Limb (tissue), 2 donors: ENCODE data around the gene CAPS.
A peak's percentile ranks its signal among the peaks of the same experiment; 100 is the strongest.

ENCODE experiments used
- DNase-seq, 2 donors: peaks; one replicate each; pipeline ENCODE4 v3.0.0-alpha.2; 2016; ENCODE audit errors: extremely low spot score in 2 of 2

The CAPS gene

DNA sequence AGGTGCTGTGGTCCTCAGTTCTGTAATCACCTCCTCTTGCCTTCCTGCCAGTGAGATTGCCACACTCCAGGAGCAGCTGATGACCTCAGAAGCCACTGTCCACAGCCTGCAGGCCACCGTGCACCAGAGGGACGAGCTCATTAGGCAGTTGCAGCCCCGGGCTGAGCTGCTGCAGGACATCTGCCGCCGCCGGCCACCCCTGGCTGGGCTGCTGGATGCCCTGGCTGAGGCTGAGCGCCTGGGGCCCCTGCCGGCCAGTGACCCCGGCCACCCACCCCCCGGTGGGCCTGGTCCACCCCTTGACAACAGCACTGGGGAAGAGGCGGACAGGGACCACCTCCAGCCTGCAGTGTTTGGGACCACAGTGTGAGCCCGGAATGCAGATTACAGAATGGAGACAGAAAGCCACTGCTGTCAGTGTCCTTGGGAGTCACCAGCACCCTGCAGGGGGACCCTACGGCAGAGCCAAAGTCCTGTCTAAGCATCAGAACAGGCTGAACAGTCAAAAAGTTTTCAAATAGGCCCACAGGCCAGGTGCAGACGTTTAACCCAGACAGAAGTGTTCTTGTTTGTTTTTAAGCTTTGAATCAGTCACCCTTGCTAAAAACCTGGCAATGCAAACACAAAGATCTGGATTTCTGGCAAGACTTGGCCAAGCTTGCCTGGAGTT, 5.1 kb upstream of the CAPS start:
- DNase-seq, result no peak

DNA sequence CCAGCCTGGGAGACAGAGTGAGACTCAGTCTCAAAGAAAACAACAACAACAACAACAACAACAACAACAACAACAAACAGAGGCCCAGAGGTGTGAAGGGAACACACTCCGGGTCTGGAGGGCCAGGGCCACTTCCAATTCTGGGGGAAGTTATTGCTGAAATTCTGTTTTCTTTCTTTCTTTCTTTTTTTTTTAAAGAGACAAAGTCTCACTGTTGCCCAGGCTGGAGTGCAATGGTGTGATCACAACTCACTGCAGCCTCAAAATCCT, 3.5 kb upstream of the CAPS start:
- no peak for DNase-seq

DNA sequence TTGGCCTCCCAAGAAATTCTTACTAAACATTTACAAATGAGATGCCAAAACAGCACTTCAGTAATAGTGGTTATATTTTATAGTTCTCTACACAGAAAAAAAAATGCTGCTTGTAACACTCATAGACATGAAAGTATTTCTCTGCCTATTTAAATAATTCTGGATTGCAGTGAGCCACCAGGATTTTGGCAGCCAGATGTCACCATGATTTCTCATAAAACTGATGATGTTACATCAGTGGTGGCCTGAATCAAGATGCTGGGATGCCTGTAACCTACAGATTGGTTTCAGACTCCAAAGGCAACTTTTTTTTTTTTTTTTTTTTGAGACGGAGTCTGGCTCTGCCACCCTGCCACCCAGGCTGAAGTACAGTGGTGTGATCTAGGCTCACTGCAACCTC, 2.7 kb upstream of the CAPS start:
- no peak for DNase-seq

DNA sequence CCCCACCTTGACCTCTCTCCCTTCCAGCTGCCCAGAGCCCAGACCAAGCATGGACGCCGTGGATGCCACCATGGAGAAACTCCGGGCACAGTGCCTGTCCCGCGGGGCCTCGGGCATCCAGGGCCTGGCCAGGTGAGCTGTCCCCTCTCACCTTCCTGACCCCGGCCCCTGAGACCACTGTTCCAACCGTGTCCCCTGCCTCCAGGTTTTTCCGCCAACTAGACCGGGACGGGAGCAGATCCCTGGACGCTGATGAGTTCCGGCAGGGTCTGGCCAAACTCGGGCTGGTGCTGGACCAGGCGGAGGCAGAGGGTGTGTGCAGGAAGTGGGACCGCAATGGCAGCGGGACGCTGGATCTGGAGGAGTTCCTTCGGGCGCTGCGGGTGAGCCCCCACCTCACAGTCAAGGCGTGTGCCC, 312 bp downstream of the CAPS start:
- DNase-seq, result no peak

DNA sequence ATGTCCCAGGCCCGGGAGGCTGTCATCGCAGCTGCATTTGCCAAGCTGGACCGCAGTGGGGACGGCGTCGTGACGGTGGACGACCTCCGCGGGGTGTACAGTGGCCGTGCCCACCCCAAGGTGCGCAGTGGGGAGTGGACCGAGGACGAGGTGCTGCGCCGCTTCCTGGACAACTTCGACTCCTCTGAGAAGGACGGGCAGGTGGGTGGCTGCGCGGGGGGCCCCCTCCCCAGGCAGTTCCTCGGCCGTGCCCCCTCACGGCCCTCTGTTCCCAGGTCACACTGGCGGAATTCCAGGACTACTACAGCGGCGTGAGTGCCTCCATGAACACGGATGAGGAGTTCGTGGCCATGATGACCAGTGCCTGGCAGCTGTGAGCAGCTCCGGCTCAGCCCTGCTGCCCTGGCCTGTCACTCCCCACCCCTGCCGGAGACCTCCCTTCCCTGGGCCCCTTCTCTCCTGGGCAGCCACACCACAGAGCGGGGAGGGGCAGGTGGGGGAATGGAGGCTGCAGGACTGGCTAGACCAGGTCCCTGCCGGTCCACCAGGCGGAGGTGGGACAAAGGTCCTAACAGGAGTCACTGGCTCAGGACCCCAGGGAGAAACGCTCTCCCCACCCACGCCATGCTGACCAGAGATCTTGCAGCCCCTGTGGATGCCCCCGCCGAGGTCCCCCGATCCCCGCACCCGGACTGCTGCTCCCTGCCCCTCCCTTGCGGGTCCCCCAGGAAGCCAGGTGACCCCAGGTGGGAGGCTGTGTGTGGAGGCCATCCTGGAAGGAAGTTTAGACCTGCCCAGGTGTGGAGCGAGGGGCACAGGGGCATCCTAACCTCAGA, 1.1 kb downstream of the CAPS start:
- no peak for DNase-seq

DNA sequence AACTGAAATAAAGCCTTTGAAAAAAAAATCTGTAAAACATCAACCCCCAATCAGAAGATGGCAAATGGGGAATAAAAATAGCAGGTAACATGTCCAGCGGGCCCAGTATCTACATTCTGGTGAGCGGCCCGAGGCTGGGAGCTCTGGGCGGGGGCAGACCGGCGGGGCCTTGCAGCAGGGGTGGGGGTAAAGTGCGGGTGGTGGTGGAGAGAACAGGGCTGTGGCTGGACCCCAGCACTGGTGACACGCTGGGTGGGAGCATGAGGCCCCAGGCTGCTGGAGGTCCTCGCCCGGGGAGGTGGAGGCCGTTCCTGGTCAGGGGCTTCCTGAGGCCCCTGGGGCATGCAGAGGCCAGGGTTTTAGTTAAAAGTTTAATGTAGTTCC, 1.7 kb downstream of the CAPS start:
- DNase-seq, result no peak

DNA sequence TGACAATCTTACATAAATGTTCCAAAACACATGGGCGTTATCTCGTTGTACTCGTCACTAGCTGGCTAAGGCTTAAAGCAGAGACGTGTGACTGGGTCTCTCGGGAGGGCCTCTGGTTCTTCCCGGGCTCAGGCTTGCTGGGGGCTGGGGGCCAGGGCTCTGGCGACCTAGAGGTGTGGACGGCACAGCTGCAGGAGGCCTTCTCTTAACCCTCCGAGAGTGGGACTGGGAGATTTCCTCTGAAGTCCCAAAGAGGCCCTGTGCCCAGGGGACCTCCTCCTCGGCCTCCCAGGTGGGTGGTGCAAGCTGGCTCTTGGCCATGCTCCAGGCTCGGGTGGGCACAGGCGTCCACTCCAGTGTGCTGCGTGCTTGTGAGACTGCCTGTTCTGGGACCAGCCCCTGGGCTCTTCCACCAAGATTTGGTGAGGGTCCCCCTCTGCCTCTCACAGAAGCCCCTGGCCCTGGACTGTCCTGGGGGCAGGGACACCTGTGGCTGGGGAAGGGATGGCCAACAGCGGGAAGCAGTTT, 2.2 kb downstream of the CAPS start:
- no peak for DNase-seq

DNA sequence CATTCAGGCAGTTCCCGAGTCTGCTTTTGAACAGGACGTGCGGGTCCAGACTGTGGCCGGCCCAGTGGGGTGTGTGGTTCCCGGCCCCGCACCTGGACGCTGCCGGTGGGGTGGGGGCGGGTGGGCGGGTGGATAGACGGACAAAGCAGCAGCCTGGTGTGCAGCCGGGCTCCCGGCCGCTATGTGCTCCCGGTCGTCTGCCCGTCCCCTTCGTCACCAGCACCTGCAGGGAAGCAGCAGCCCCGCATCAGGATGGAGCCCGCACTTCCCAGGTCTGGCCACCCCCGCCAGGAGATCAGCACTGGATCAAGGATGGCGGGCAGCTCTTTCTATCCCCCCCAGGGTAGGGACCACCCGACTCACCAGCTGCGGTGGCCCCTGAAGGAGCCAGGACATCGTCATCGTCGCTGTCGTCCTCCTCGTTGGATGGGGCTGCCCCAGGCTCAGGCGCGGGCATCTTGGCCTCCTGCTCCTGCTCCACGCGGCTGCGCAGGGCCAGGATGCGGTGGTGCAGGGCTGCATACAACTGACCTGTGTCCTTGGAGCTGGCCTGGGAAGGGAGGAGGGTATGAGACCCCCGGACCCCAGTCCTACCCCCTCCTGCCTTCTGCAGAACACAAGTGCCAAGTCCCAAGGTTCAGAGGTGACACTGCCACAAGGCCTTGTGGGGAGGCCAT, 3.5 kb downstream of the CAPS start:
- DNase-seq, result no peak

DNA sequence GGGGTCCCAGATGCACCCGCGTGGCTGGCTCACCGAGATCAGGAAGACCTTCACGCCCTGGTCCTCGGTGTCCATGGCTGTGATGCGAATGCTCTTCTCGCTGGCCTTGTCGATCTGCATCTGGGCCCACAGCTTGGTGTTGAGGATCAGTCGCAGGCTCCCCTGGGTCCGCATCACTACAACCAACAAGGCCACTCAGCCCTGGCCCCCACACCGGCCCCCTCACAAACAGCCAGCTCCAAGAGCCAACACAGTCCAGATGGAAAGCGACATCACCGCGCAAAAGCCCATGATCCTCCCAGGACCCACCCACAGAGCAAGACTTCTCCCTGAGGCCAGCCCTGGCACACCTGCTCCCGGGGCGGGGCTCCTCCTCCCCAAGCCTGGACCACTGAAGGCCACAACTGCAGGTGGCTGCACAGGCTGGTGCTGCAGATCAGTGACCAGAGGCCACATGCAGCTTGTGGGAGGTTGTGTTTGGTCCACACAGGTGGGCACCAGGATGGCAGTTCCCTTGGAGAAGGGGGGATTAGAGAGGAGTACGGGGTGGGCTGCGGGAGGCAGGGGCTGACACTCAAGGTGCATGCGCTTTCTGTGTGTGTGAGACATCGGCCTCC, 4.5 kb downstream of the CAPS start:
- no peak for DNase-seq

DNA sequence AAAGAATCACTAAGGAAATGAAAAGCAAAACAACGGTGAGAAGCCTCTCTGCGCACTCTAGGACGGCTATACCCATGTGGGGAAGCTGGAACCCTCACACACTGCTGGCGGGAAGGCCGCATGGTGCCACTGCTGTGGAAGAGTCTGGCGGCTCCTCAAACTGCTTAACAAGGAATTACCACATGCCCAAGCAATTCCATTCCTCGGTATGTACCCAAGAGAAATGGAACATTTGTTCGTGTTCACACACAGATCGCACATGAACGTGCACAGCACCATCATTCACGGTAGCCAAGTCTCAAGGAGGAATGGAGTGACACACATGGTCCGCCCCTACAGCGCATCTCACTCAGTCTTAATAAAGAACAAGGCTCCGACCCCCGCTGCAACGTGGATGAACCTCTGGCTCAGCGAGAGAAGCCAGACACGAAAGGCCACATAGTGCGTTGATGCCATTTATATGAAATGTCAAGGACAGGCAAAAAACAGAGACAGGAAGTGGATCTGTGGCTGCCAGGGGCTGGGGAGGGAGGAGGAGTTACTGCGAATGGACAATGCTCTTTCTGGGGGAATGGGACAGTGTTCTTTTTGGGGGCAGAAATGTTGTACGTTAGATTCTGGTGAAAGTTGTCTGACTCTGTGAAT, 7.6 kb downstream of the CAPS start:
- no peak for DNase-seq

DNA sequence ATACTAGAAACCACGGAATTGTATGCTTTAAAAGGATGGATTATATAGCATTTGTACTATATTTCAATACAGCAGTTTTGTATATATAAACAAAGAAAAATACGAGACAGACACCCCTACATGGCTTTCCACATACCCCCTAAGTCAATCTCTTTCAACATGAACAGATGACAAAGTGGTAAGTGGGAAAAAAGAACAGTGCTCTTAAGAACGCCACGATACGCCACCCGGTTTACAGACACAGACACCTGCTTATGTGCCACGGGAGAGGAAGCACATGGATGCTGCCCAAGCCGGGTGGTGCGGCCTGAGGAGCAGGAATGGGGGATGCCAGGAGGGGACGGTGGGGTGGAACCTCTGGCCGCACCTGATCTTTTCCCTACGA, 8.1 kb downstream of the CAPS start:
- DNase-seq, result no peak

DNA sequence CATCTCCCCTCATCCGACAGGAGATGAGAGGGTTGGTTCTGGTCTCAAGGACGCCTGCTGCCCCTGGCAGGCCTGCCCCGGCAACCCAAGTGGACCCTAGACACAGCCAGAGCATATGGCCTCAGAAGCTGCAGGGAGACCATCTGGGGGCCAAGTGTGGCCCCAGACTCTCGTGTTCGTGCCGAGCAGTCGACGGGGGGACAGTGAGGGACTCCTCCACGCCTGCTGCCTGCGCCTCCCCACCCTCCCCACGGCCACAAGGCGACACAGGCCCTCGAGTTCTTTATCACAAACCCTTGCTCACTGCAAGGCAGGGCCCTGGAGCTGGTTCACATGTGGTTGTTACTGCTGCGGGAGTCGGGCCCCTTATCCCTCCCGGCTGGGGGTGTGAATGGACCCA, 9.3 kb downstream of the CAPS start:
- no peak for DNase-seq

DNA sequence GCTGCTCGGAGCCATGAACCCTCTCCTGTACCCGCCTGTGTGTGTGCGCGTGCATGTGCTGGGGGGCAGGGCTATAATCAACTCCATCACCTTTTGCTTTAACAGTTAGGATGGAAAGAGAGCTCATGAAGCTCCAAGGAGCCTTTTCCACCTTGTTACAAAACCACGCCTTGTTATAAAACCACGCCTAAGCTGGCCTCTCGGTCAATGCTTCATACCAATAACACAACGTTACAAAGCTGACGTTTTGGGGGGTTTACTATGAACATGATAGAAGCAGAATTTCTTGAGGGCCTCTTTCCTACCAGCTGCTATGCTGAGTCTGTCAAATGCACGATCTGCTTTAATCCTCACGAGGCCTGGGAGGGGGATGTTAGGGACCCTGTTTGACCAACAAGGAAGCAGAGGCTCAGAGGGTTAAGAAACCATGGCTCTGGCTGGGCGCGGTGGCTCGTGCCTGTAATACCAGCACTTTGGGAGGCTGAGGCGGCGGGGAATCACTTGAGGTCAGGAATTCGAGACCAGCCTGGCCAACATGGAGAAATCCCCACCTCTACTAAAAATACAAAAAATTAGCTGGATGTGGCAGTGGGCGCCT, 11.9 kb downstream of the CAPS start:
- DNase-seq, result no peak

DNA sequence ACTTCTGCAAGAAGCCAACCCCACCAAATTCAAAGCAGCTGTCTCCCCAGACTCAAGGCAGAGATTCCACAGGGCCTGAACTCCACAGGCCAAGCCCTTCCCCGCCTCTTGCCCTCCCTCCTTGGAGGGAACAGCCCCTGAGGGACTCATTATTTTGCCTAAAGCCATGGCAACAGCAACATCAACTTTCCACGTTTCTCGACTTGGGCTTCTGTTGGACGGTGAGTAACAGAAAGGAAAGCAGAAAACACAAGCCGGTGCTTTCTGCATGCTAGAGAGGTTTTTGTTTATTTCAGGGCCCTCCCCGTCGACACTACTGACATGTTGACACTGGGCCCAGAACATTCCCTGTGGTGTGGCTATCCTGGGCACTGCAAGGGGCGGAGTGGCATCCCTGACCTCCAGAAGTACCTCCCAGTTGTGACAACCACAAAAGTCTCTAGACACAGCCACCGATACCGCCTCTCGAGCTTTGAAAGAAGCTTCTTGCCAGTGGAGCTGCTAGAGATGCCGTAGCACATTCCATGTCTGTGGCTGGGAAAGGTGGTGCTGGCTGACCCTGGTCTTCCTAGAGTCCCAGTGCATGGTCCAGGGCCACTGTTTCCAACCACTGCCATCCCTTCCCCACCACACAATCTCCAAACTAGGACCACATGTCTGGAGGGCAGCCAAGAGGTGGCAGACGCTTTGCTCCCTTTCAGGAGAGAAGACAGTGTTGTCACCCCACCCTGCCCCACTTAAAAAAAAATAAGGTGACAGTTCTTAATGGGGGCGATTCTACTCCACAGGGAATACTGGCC, 12.8 kb downstream of the CAPS start:
- DNase-seq, result peak; percentile 59 to 63

DNA sequence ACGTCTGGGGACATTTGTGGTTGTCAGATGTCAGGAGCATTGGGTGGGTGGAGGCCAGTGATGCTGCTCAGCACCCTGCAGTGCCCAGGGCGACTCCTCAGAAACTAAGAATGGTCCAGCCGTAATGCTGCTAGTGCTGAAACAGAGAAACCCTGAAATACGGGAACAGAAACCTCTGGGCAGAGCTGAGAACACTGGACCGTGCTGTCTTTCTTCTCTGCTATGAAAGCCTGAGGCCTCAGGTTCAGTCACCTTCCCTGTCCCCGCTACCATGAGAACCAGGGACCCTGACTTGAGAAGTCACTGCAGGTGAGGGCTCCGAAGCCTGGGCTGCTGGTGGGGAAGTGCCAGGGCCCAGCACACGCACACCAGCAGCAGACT, 13.4 kb downstream of the CAPS start:
- DNase-seq, result no peak

DNA sequence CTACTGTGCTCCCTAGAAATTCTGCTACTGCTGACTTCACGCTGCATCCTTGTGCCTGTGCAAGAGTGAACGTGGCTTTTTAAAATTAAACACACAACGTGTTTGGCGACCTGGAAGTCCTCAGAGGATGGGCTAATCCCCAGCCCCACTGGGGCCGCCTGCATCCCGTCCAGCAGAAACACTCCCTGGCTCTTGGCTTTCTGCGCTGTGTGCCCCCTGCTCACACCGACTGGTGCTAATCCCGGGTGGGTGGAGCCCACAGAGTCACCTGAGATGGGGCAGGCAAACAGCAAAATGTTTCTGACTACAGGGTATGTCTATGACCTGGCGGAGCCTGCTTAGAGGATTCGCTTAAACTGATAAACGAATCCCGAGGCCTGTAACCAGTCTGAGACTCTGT, 15.1 kb downstream of the CAPS start:
- no peak for DNase-seq

DNA sequence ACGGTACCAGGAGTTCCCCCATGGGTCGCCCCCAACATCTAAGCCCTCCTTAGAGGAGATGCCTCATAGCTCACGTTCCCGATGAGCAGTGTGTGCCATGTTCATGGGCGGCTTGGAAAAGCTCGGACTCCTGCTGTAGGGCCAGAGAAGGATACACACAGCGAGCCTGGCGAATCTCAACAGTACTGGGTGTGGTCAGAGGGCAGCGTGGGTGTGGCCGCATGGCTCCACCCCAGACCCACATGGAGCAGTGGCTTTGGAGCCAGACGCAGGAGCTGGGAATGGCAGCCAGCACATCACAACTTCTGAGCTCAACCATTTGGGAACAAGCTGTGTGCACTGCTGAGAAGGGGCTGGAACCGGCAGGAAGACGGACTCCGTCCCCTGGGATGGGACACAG, 15.6 kb downstream of the CAPS start:
- no peak for DNase-seq

DNA sequence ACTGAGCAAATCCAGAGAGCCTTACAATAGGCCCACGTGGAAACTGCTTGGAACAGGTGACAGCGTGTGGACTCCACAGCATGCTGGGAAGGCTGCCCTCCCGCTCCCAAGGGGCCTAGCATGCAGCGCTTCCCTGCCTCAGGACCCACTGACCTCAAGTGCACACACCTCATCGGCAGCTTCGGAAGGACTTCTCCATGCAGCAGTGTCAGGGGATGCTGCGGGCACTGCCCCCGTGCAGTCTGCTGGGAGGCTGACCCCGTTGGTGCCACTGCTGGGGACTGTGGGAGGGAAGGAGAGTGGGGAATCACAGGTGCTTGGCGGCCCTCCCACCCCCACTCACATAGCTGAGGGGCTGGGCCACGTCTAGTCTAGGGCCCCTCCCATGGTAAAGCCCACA, 17.2 kb downstream of the CAPS start:
- no peak for DNase-seq

DNA sequence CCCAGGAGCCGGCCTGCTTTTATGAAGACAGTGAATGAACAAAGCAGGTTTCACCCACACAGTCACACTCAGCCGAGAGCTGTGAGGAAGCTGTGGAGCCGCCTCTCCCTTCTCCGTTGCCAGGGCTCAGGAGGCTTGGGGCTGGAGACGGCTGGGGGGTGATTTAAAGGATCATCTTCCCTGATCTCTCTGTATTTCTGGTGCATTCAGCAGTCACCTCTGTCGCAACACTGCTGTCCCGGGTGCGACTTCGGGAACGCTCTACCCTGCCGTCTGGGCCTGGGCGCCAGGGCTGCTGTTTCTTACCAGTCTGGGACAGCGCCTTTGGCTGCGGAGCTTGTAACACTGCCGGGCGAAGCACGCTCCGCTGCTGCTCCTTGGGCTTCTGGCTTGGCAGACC, 18.1 kb downstream of the CAPS start:
- no peak for DNase-seq

DNA sequence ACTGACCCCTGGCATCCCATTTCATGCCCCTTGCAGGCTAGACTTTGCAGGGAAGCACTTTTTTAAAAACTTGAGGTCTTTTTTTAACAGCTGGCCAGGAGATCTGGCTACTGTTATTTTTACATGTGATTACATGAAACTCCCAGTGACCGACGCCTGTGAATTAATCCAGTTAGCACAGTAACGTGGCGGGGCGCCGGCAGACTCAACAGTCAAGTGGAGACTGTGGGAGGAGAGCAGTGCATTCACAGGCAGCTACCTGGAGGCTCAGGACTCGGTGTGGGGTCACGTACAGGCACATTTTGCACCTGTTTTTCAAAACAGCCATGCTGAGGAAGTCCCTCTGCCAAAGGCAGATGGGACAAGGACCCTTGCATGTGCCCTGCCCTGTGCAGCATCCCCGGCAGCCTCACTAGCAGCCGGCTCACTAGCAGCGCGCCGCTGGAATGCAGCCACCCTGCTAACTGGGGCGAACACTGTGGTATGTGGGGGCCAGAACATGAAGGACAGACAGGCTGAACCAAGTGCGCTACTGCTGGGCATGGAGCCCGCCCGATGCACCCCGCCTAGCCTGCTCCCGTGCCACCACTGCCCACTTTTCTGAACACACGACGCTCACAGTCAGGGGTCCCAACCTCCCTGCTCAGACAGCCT, 18.7 kb downstream of the CAPS start:
- DNase-seq, result no peak
